ENCODE results near the gene HARBI1. TPM values are rescaled to one million over a fixed set of nuclear protein-coding genes. Genes with fewer than 3 reads are reported as not detected.

HARBI1 gene
- total RNA-seq, 2 donors from 2014 or later = 7.5 to 8.4 TPM

DNA sequence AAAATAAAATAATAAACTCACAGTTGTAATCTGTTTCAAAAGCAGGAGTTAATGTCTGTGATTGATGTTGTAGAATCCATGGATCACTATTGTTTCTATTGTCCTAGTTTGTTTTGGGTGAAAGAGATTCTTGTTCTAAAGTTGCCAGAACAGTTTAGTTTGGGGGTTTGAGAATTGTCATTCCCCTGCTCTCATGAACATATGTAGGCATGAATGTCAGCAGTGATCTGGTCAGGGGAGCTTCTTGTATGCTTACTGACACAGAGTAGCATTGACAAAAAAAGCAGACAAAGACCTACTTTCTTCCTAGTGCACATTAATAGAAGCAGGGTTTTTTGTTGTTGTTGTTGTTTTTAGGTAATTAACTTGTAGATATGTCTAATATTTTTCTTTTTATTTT is 44.8 kb upstream of the HARBI1 start:
- no peak overlapping the region for H3K9ac ChIP-seq (ENCODE audit: extremely low read depth, low read length, poor library complexity, severe bottlenecking)
- H3K27me3 ChIP-seq (ENCODE audit: control insufficient read depth, insufficient read depth, low read length, poor library complexity, severe bottlenecking) = no peaks in the 10 kb centered on the region
- no peak overlapping the region for H3K4me3 ChIP-seq (ENCODE audit: low read length)
- H3K4me1 ChIP-seq (ENCODE audit: control insufficient read depth, insufficient read depth, low read length) = peaks cover 13% of the 10 kb centered on the region
- H3K27me3 Mint-ChIP-seq (ENCODE audit: insufficient read depth) = no peaks in the 10 kb centered on the region
- TF ChIP-seq, protein P1, sequence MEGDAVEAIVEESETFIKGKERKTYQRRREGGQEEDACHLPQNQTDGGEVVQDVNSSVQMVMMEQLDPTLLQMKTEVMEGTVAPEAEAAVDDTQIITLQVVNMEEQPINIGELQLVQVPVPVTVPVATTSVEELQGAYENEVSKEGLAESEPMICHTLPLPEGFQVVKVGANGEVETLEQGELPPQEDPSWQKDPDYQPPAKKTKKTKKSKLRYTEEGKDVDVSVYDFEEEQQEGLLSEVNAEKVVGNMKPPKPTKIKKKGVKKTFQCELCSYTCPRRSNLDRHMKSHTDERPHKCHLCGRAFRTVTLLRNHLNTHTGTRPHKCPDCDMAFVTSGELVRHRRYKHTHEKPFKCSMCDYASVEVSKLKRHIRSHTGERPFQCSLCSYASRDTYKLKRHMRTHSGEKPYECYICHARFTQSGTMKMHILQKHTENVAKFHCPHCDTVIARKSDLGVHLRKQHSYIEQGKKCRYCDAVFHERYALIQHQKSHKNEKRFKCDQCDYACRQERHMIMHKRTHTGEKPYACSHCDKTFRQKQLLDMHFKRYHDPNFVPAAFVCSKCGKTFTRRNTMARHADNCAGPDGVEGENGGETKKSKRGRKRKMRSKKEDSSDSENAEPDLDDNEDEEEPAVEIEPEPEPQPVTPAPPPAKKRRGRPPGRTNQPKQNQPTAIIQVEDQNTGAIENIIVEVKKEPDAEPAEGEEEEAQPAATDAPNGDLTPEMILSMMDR (conservative IDR thresholded peaks at IDR 0.05) = no peak
- H3K9me3 ChIP-seq (ENCODE audit: control insufficient read depth, low read length) = no peaks in the 10 kb centered on the region
- no peak overlapping the region for H3K27ac Mint-ChIP-seq
- H3K4me3 Mint-ChIP-seq = no peak overlapping the region
- peaks cover 81% of the 10 kb centered on the region for H3K36me3 Mint-ChIP-seq (ENCODE audit: low read depth)
- H3K9me3 Mint-ChIP-seq = no peaks in the 10 kb centered on the region
- H3K36me3 ChIP-seq (ENCODE audit: control insufficient read depth, insufficient read depth, low read length) = peaks cover 69% of the 10 kb centered on the region
- DNase-seq = no peak
- H3K27ac ChIP-seq (ENCODE audit: low read depth, low read length) = no peak overlapping the region
- peaks cover 20% of the 10 kb centered on the region for H3K4me1 Mint-ChIP-seq

DNA sequence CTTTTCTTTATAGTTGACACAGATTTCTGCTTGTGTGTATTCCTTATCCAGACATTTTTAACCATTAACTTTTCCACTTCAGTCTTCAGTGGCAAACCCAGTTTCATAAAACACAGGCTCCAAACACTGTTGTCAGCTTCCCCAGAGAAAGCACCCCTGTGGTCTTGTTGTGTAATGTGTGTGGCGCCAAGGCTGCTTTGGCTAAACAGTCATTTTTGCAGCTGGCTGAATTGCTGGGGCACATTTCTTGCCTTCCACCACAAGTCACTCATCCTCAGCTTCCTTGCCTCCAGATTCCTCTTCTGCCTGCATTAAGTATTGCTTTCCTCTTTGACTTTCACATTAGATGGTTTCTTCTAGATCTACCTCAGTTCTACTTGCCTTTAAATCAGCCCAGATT is 42.9 kb upstream of the HARBI1 start:
- H3K36me3 Mint-ChIP-seq (ENCODE audit: low read depth) = peaks cover 75% of the 10 kb centered on the region
- WGBS, 2 experiments (ENCODE audit: insufficient coverage in 1 of 2, insufficient read length in 1 of 2) = 86 to 92% methylated on average over 1 of the region's 1 CpG
- no peaks in the 10 kb centered on the region for H3K27me3 ChIP-seq (ENCODE audit: control insufficient read depth, insufficient read depth, low read length, poor library complexity, severe bottlenecking)
- peaks cover 69% of the 10 kb centered on the region for H3K36me3 ChIP-seq (ENCODE audit: control insufficient read depth, insufficient read depth, low read length)
- DNase-seq = no peak
- H3K4me3 Mint-ChIP-seq = no peak overlapping the region
- no peaks in the 10 kb centered on the region for H3K9me3 ChIP-seq (ENCODE audit: control insufficient read depth, low read length)
- TF ChIP-seq, protein P1 (conservative IDR thresholded peaks at IDR 0.05) = no peak
- H3K4me1 ChIP-seq (ENCODE audit: control insufficient read depth, insufficient read depth, low read length) = peaks cover 8% of the 10 kb centered on the region
- H3K27ac ChIP-seq (ENCODE audit: low read depth, low read length) = no peak overlapping the region
- H3K4me3 ChIP-seq (ENCODE audit: low read length) = no peak overlapping the region
- no peak overlapping the region for H3K9ac ChIP-seq (ENCODE audit: extremely low read depth, low read length, poor library complexity, severe bottlenecking)
- no peak overlapping the region for H3K27ac Mint-ChIP-seq
- H3K27me3 Mint-ChIP-seq (ENCODE audit: insufficient read depth) = no peaks in the 10 kb centered on the region
- peaks cover 16% of the 10 kb centered on the region for H3K4me1 Mint-ChIP-seq
- no peaks in the 10 kb centered on the region for H3K9me3 Mint-ChIP-seq

DNA sequence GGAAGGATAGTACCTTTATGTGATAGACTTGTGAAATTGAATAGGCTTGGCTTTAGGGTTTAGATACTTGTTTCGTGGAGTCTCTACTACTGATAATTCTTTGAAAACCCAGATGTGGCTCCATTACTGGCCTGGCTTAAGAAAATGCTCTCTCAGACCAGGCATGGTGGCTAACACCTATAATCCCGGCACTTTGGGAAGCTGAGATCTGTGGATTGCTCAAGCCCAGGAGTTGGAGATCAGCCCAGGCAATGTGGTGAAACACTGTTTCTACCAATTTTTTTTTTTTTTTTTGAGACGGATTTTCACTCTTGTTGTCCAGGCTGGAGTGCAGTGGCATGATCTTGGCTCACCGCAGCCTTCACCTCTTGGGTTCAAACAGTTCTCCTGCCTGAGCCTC is 41.2 kb upstream of the HARBI1 start:
- Mint-ChIP-seq H3K27me3 (ENCODE audit: insufficient read depth) (no peaks in the 10 kb centered on the region), H3K36me3 (ENCODE audit: low read depth) (peaks cover 75% of the 10 kb centered on the region), H3K9me3 (no peaks in the 10 kb centered on the region), H3K4me3 (no peak overlapping the region), H3K27ac (peak overlapping the region; percentile 5), H3K4me1 (peaks cover 1% of the 10 kb centered on the region)
- TF ChIP-seq, protein P1 (conservative IDR thresholded peaks at IDR 0.05) = no peak
- no peak for DNase-seq
- no peaks in the 10 kb centered on the region for H3K4me1 ChIP-seq (ENCODE audit: control insufficient read depth, insufficient read depth, low read length)
- H3K4me3 ChIP-seq (ENCODE audit: low read length) = no peak overlapping the region
- H3K9ac ChIP-seq (ENCODE audit: extremely low read depth, low read length, poor library complexity, severe bottlenecking) = no peak overlapping the region
- H3K36me3 ChIP-seq (ENCODE audit: control insufficient read depth, insufficient read depth, low read length) = peaks cover 84% of the 10 kb centered on the region
- WGBS, 2 experiments (ENCODE audit: insufficient coverage in 1 of 2, insufficient read length in 1 of 2) = 87 to 92% methylated on average over 4 of the region's 4 CpGs
- no peaks in the 10 kb centered on the region for H3K9me3 ChIP-seq (ENCODE audit: control insufficient read depth, low read length)
- H3K27me3 ChIP-seq (ENCODE audit: control insufficient read depth, insufficient read depth, low read length, poor library complexity, severe bottlenecking) = no peaks in the 10 kb centered on the region
- no peak overlapping the region for H3K27ac ChIP-seq (ENCODE audit: low read depth, low read length)
